Measurements from ENCODE around the gene CDK11B.
"Not testable (repeated sequence)": the region's sequence is repeated elsewhere in the genome, so short reads cannot be mapped to it uniquely, and the experiment has no call there.

CDK11B gene

GRCh38 chr1:1647567-1648241, 11.1 kb downstream of the CDK11B start:
- not testable (repeated sequence) for DNase-seq

- DNase-seq: not testable (repeated sequence)
Observed at GRCh38 chr1:1646326-1646725, 12.5 kb downstream of the CDK11B start.

- not testable (repeated sequence) for DNase-seq
Observed at GRCh38 chr1:1640711-1641461, 17.9 kb downstream of the CDK11B start.

- DNase-seq: not testable (repeated sequence)
Observed at GRCh38 chr1:1640081-1640480, 18.7 kb downstream of the CDK11B start.

GRCh38 chr1:1639368-1639767, 19.4 kb downstream of the CDK11B start:
- DNase-seq: not testable (repeated sequence)

GRCh38 chr1:1638528-1638927, 20.3 kb downstream of the CDK11B start:
- DNase-seq: not testable (repeated sequence)

- DNase-seq: not testable (repeated sequence)
Observed at GRCh38 chr1:1637479-1637875, 21.3 kb downstream of the CDK11B start.

GRCh38 chr1:1636621-1637478, 22.0 kb downstream of the CDK11B start:
- DNase-seq: not testable (repeated sequence)

GRCh38 chr1:1634613-1635012, 24.2 kb downstream of the CDK11B start:
- not testable (repeated sequence) for DNase-seq

- DNase-seq: not testable (repeated sequence)
Observed at GRCh38 chr1:1633409-1633808, 25.4 kb downstream of the CDK11B start.

GRCh38 chr1:1631782-1632420, 26.9 kb downstream of the CDK11B start, which contains the start of gene MMP23B:
Gene MMP23B (plus strand): TSS chr1:1632173. CDS start chr1:1632219, 46 bp downstream.
- peak; percentile 53 for DNase-seq

- peak; percentile 37 for DNase-seq
Observed at GRCh38 chr1:1630965-1631781, 27.6 kb downstream of the CDK11B start.

GRCh38 chr1:1630191-1630964, 28.4 kb downstream of the CDK11B start:
- peak; percentile 92 for DNase-seq

- DNase-seq: peak; percentile 86
Observed at GRCh38 chr1:1629430-1630190, 29.2 kb downstream of the CDK11B start.

- DNase-seq: peak; percentile 82
Observed at GRCh38 chr1:1628754-1629429, 29.9 kb downstream of the CDK11B start.

- DNase-seq: peak; percentile 67
Observed at GRCh38 chr1:1627829-1628753, 30.7 kb downstream of the CDK11B start.

GRCh38 chr1:1627261-1627828, 31.5 kb downstream of the CDK11B start:
- DNase-seq: no peak

Data from NCI-H69 (cell line).